ENCODE data around the gene SH2D4B. TPM values are rescaled to one million over a fixed set of nuclear protein-coding genes. Genes with fewer than 3 reads are reported as not detected.

The SH2D4B gene
- total and polyA plus RNA-seq, 2 of the 13 experiments (the other 11 are each of a cell fraction or from before 2014, with no cell fraction given) = not detected

DNA sequence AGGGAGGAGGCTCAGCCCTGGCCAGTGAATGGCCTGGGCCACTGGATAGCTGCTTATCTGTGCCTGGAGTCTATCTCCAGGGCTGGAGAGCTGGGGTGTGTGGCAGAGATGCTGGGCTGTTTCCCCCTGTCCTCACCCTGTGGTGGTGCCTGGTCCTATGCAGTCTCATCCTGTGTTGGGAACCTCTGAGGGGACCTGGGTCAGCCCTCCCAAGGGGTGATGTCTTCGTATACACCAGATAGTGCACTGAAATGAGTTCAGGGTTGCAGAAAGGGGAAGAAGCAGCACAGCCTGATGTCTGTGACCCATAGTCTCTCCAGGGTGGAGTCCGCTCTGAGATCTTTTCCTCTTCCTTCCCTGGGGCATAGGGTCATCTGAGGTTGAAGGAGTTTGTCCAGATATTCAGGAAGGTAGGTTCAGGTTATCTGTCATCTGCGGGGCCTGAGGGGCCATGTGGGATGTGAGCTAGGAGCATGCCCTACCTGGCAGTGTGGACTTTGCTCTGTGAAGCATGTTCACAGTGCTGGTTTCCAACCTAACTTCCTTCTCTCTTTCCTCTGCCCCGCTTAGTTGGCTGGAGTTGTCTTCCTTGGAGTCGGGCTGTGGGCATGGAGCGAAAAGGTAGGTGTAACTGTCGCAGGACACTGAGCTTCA lies 33.4 kb upstream of the SH2D4B start (continued):
- 0 out of 2 replicates have a peak, but pooled peaks have one; percentile 37 for TF ChIP-seq ZGPAT (CRISPR knock-in tag; IDR thresholded peaks at IDR 0.05)
- peak; percentile 64; the same call in 1 of the 2 replicates for TF ChIP-seq GATAD2A (CRISPR knock-in tag; IDR thresholded peaks at IDR 0.05)
- 0 out of 2 replicates have a peak, but pooled peaks have one; percentile 43 for TF ChIP-seq ZSCAN31 (CRISPR knock-in tag; IDR thresholded peaks at IDR 0.05; ENCODE audit: low read depth)
- TF ChIP-seq, protein P1, sequence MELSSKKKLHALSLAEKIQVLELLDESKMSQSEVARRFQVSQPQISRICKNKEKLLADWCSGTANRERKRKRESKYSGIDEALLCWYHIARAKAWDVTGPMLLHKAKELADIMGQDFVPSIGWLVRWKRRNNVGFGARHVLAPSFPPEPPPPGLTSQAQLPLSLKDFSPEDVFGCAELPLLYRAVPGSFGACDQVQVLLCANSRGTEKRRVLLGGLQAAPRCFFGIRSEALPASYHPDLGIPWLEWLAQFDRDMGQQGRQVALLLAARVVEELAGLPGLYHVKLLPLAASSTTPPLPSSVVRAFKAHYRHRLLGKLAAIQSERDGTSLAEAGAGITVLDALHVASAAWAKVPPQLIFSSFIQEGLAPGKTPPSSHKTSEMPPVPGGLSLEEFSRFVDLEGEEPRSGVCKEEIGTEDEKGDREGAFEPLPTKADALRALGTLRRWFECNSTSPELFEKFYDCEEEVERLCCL (CRISPR knock-in tag; IDR thresholded peaks at IDR 0.05; ENCODE audit: borderline replicate concordance) = no peak
- TF ChIP-seq ELF3 (CRISPR knock-in tag; IDR thresholded peaks at IDR 0.05) = peak; percentile 67
- TF ChIP-seq, protein P2, sequence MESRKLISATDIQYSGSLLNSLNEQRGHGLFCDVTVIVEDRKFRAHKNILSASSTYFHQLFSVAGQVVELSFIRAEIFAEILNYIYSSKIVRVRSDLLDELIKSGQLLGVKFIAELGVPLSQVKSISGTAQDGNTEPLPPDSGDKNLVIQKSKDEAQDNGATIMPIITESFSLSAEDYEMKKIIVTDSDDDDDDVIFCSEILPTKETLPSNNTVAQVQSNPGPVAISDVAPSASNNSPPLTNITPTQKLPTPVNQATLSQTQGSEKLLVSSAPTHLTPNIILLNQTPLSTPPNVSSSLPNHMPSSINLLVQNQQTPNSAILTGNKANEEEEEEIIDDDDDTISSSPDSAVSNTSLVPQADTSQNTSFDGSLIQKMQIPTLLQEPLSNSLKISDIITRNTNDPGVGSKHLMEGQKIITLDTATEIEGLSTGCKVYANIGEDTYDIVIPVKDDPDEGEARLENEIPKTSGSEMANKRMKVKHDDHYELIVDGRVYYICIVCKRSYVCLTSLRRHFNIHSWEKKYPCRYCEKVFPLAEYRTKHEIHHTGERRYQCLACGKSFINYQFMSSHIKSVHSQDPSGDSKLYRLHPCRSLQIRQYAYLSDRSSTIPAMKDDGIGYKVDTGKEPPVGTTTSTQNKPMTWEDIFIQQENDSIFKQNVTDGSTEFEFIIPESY (CRISPR knock-in tag; IDR thresholded peaks at IDR 0.05) = peak; percentile 73
- peak; percentile 46; the same call in 1 of the 2 replicates for TF ChIP-seq TFDP1 (CRISPR knock-in tag; IDR thresholded peaks at IDR 0.05; ENCODE audit: borderline replicate concordance)
- no peak for TF ChIP-seq PBX3 (CRISPR knock-in tag; IDR thresholded peaks at IDR 0.05; ENCODE audit: borderline replicate concordance)
- TF ChIP-seq ZNF687 (CRISPR knock-in tag; IDR thresholded peaks at IDR 0.05) = peak; percentile 74
- peak; percentile 49; the same call in 1 of the 2 replicates for TF ChIP-seq RARA (CRISPR knock-in tag; IDR thresholded peaks at IDR 0.05)
- TF ChIP-seq, protein P3, sequence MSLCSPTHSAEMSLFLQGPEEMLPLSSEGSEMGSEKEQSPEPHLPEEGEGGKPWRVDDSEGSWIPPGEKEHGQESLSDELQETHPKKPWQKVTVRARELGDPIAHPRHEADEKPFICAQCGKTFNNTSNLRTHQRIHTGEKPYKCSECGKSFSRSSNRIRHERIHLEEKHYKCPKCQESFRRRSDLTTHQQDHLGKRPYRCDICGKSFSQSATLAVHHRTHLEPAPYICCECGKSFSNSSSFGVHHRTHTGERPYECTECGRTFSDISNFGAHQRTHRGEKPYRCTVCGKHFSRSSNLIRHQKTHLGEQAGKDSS (CRISPR knock-in tag; IDR thresholded peaks at IDR 0.05; ENCODE audit: borderline replicate concordance, low read depth) = 0 out of 2 replicates have a peak, but pooled peaks have one; percentile 43
- TF ChIP-seq, protein P4, sequence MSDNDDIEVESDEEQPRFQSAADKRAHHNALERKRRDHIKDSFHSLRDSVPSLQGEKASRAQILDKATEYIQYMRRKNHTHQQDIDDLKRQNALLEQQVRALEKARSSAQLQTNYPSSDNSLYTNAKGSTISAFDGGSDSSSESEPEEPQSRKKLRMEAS (IDR thresholded peaks at IDR 0.05) = peak; percentile 88
- 0 out of 2 replicates have a peak, but pooled peaks have one; percentile 36 for TF ChIP-seq IRF2 (CRISPR knock-in tag; IDR thresholded peaks at IDR 0.05)
- TF ChIP-seq GABPA (IDR thresholded peaks at IDR 0.05; ENCODE audit: low read depth, low read length) = no peak
- 0 out of 2 replicates have a peak, but pooled peaks have one; percentile 12 for TF ChIP-seq GABPA (CRISPR knock-in tag; IDR thresholded peaks at IDR 0.05; ENCODE audit: low read depth)

Data from HepG2 (cell line).